ENCODE measurements around the gene HAGHL.

HAGHL gene

DNA sequence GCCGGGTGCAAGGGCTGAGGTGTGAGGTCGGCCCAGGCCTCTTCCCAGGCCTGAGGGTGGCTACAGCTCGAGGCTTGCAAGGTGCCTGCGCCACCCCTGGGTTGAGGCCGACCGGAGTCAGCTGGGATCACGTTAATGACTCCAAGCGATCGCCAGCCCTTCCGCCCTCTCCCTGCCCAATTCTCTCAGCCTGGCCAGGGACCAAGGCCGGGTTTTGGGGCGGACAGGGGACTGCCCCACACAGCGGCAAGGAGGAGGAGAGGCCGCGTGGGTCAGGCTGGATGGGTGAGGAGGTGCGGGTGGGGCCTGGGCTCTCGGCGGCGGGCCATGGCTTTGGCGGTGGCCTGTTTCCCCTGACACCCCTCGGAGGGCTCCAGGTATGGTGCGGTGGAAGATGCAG lies 33.5 kb upstream of the HAGHL start:
- H3K27ac ChIP-seq, result peak overlapping the region; percentile 98
- TF ChIP-seq, protein P1, sequence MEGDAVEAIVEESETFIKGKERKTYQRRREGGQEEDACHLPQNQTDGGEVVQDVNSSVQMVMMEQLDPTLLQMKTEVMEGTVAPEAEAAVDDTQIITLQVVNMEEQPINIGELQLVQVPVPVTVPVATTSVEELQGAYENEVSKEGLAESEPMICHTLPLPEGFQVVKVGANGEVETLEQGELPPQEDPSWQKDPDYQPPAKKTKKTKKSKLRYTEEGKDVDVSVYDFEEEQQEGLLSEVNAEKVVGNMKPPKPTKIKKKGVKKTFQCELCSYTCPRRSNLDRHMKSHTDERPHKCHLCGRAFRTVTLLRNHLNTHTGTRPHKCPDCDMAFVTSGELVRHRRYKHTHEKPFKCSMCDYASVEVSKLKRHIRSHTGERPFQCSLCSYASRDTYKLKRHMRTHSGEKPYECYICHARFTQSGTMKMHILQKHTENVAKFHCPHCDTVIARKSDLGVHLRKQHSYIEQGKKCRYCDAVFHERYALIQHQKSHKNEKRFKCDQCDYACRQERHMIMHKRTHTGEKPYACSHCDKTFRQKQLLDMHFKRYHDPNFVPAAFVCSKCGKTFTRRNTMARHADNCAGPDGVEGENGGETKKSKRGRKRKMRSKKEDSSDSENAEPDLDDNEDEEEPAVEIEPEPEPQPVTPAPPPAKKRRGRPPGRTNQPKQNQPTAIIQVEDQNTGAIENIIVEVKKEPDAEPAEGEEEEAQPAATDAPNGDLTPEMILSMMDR (IDR thresholded peaks at IDR 0.05), result no peak
- TF ChIP-seq ZFX (IDR thresholded peaks at IDR 0.05; ENCODE audit: borderline replicate concordance), result no peak

DNA sequence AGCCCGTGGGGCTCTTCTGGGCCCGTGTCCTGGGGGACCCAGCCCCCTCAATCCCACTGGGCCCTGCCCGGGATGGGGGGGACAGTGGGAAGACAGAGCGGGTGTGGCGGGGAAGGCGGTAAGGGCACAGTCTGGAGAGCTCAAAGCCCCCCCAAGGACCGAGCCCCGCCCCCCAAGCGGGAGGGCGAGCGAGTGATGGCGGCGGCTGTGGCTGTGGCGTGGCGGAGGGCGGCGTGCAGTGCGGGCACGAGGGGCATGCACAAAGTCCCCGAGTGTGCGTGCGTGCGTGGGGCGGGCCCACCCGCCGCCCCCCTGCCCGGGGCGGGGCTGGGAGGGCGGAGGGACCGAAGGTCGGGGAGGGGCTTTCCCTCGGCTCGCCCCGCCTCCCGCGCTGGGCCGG lies 33.1 kb upstream of the HAGHL start:
- H3K27ac ChIP-seq, result peak overlapping the region; percentile 98
- no peak for TF ChIP-seq ZFX (IDR thresholded peaks at IDR 0.05; ENCODE audit: borderline replicate concordance)
- TF ChIP-seq, protein P1 (IDR thresholded peaks at IDR 0.05), result no peak

DNA sequence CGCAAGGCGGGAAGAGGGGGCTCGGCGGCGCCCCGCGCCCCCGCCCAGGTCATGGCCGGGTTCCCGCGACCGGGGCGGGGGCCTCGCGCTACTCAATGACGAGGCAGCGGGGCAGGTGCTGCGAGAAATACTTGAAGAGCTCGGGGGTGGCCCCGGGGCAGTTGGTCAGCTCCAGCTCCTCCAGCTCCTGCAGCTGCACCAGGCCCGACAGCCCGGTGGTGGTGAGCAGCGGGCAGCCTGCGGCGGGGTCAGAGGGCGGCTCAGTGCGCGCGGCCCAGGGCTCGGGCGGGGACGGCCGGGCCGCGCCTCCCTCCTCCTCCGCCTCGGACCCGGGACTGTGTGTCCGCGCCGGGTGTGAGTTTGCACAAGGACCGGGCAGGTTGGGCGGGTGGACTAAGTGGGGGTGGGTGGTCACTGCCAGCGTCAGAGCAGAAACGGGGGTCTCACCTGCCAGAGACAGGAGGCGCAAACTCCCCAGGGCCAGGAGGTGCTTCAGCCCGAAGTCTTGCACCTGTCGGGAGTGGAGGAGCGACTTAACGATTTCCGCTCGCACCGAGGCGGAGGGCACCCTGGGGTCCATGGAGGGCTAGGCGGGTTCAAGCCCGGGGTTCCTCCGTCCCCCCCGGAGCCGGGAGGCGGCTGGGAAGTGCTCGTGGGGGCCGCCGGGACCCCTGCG lies 32.6 kb upstream of the HAGHL start:
- TF ChIP-seq ZFX (IDR thresholded peaks at IDR 0.05; ENCODE audit: borderline replicate concordance), result no peak
- TF ChIP-seq, protein P1 (IDR thresholded peaks at IDR 0.05), result no peak
- H3K27ac ChIP-seq, result peak overlapping the region; percentile 98

DNA sequence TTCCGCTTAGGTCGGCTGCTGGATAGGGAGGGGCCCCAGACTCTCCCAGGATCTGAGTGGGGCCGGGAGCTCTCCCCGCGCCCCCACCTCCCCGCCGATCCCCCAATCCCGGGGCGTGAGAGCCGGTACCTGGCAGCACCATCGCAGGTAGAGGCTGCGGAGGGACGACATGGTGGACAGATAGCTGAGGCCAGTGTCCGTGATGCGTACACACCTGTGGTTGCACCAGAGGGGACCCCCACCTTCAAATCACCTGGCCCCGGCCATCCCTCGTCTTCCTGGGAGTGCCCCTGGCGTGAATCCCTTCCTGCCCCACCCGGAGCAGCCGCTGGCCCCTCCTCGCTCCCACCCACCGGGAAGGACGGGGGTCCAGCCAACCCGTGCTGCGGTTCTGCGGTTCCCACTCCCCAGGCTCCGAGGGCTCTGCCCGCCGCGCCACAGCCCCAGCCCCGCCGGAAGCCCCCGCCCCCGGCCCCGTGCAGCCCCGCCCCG lies 32.0 kb upstream of the HAGHL start:
- TF ChIP-seq, protein P1 (IDR thresholded peaks at IDR 0.05), result no peak
- TF ChIP-seq ZFX (IDR thresholded peaks at IDR 0.05; ENCODE audit: borderline replicate concordance), result no peak
- peak overlapping the region; percentile 98 for H3K27ac ChIP-seq

DNA sequence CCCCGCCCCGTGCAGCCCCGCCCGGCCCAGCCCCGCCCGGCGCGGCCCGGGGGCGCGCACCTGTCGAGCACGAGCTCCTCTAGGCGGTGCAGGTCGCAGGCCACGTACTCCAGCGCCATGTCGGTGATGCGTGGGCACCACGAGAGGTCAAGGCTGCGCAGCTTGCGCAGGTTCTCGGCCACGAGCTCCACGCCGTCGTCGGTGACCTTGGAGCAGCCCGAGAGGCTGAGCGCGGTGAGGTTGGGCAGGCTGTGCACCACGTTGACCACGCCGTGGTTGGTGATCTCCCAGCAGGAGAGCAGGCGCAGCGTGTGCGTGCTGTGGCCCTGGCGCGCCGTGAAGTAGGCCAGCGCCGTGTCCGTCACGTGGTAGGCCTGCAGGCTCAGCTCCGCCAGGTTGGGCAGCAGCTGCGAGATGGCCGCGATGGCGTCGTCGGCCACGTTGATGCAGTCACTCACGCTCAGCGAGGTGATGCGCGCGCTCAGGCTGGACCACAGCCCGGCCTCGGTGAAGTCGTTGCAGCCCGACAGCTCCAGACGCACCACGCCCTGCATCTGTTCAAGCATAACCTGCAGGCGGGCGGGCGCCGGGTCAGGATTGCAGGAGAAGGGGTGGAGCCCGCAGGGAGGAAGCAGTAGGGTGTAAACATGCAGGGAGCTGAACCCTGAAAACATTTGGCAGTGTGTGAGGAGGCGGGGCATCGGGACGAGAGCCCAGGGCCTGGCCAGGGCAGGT lies 31.4 kb upstream of the HAGHL start:
- TF ChIP-seq, protein P1 (IDR thresholded peaks at IDR 0.05), result no peak
- no peak for TF ChIP-seq ZFX (IDR thresholded peaks at IDR 0.05; ENCODE audit: borderline replicate concordance)
- peak overlapping the region; percentile 98 for H3K27ac ChIP-seq

DNA sequence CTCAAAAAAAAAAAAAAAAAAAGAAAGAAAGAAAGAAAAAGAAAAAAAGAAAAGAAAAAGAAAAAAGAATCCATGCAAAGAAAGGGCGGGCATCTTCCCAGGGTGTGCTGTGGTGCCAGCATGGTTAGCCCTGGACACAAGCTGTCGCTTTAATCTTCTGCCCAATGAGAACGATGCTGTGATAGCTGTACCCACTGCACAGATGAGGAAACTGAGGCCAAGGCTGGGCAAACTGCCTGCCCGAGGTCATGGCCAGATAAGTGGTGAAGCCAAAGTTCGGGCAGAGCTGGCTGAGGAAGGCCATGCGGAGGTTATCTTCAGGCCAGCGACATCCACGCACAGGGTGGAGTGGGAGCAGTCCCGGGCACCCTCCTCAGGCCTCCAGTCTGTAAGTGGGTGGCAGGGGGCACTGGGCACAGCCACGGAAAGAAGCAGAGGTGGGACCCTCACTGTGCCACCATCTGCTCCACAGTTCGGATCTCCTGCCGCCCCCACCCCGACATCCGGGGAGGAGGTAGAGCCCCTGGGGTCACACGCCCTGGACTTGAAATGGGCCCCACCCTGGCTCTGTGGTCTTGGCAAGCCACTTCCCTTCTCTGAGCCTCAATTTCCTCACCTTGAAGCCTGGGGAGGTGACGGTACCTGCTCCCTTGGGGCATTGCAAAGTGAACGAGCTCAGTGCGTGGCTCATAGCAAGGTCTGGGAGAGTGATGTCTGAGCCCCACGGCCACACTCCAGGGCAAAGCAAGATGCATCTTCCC lies 27.8 kb upstream of the HAGHL start:
- TF ChIP-seq ZFX (IDR thresholded peaks at IDR 0.05; ENCODE audit: borderline replicate concordance), result no peak
- TF ChIP-seq, protein P1 (IDR thresholded peaks at IDR 0.05), result no peak
- 0 out of 2 replicates have a peak overlapping the region, but pooled peaks have one; percentile 27 for H3K27ac ChIP-seq

Measured in 22Rv1 (cell line).